ENCODE data around the gene SLC28A2. TPM values are rescaled to one million over a fixed set of nuclear protein-coding genes. Genes with fewer than 3 reads are reported as not detected.

Gene SLC28A2
- total and polyA plus RNA-seq, 4 donors, result 0.10 to 1.5 (median 0.25) TPM

- no peak overlapping the region for H3K4me3 ChIP-seq
- DNase-seq, result no peak
- 81 to 88% methylated on average over 5 of the region's 5 CpGs for WGBS, 2 donors
Measured at GRCh38 chr15:45326280-45326679, 74.2 kb downstream of the SLC28A2 start.

GRCh38 chr15:45326741-45327140 lies 74.7 kb downstream of the SLC28A2 start:
- no peaks in the 10 kb centered on the region for H3K9me3 ChIP-seq (ENCODE audit: control insufficient read depth in 4 of 4, insufficient read depth in 3 of 4, low read length in 3 of 4)
- H3K27ac ChIP-seq (ENCODE audit: low read depth in 1 of 2, low read length in 1 of 2), result no peak overlapping the region
- ATAC-seq (ENCODE audit: insufficient read depth, low FRiP score) (no peak), DNase-seq (no peak)
- no peak for TF ChIP-seq CTCF (IDR thresholded peaks at IDR 0.05; ENCODE audit: control extremely low read depth, extremely low read depth)
- WGBS, 2 donors, result 72 to 81% methylated on average over 7 of the region's 7 CpGs
- H3K27me3 ChIP-seq (ENCODE audit: control insufficient read depth in 3 of 3, insufficient read depth in 3 of 3, low read length in 2 of 3), result no peaks in the 10 kb centered on the region
- H3K4me3 ChIP-seq, result no peak overlapping the region
- H3K4me1 ChIP-seq (ENCODE audit: control insufficient read depth in 5 of 5, insufficient read depth in 5 of 5, low read length in 5 of 5), result peaks cover 0 to 3% (median 0%) of the 10 kb centered on the region in 5 donors
- H3K9ac ChIP-seq (ENCODE audit: insufficient read depth in 1 of 2, low read length in 2 of 2), result no peak overlapping the region
- H3K36me3 ChIP-seq (ENCODE audit: control insufficient read depth in 4 of 4, insufficient read depth in 4 of 4, low read length in 4 of 4), result no peaks in the 10 kb centered on the region

More at GRCh38 chr15:45326280-45326679, 74.2 kb downstream of the SLC28A2 start:
- Histone ChIP-seq H3K27me3 (ENCODE audit: control insufficient read depth in 3 of 3, insufficient read depth in 3 of 3, low read length in 2 of 3) (no peaks in the 10 kb centered on the region), H3K4me1 (ENCODE audit: control insufficient read depth in 5 of 5, insufficient read depth in 5 of 5, low read length in 5 of 5) (no peaks in the 10 kb centered on the region), H3K9ac (ENCODE audit: insufficient read depth in 1 of 2, low read length in 2 of 2) (no peak overlapping the region), H3K36me3 (ENCODE audit: control insufficient read depth in 4 of 4, insufficient read depth in 4 of 4, low read length in 4 of 4) (no peaks in the 10 kb centered on the region), H3K9me3 (ENCODE audit: control insufficient read depth in 4 of 4, insufficient read depth in 3 of 4, low read length in 3 of 4) (no peaks in the 10 kb centered on the region), H3K27ac (ENCODE audit: low read depth in 1 of 2, low read length in 1 of 2) (no peak overlapping the region)
- no peak for TF ChIP-seq CTCF (IDR thresholded peaks at IDR 0.05; ENCODE audit: control extremely low read depth, extremely low read depth)
- ATAC-seq (ENCODE audit: insufficient read depth, low FRiP score), result no peak

Other genes starting within 250 kb of the SLC28A2 start
- 10 to 100 TPM; 17.9 to 18.2 TPM for gene SORD, start 229.0 kb upstream of the SLC28A2 start, total RNA-seq
- gene SORD, start 229.0 kb upstream of the SLC28A2 start, polyA plus RNA-seq, result 10 to 100 TPM in 1 of 2 donors, 1 to 10 TPM in 1; 3.5 to 14.9 TPM
- gene DUOX2, start 138.1 kb upstream of the SLC28A2 start, total RNA-seq, result 1 to 10 TPM; 2.0 to 3.8 TPM
- 1 to 10 TPM; 1.0 to 2.1 TPM for gene DUOX2, start 138.1 kb upstream of the SLC28A2 start, polyA plus RNA-seq
- under 1 TPM in 1 of 2 donors, not detected in 1; 0.48 TPM for gene DUOXA2, start 137.9 kb upstream of the SLC28A2 start, total RNA-seq
- gene DUOXA2, start 137.9 kb upstream of the SLC28A2 start, polyA plus RNA-seq, result under 1 TPM; 0.98 TPM
- gene DUOXA1, start 122.4 kb upstream of the SLC28A2 start, total RNA-seq, result 100 to 1,000 TPM in 1 of 2 donors, 10 to 100 TPM in 1; 42.6 to 203 TPM
- 100 to 1,000 TPM in 1 of 2 donors, 10 to 100 TPM in 1; 86.8 to 129 TPM for gene DUOXA1, start 122.4 kb upstream of the SLC28A2 start, polyA plus RNA-seq
- gene DUOX1, start 122.2 kb upstream of the SLC28A2 start, total RNA-seq, result 100 to 1,000 TPM in 1 of 2 donors, 10 to 100 TPM in 1; 61.7 to 363 TPM
- 100 to 1,000 TPM in 1 of 2 donors, 10 to 100 TPM in 1; 70.5 to 160 TPM for gene DUOX1, start 122.2 kb upstream of the SLC28A2 start, polyA plus RNA-seq
- gene SHF, start 64.3 kb upstream of the SLC28A2 start, total RNA-seq, result 10 to 100 TPM in 1 of 2 donors, 1 to 10 TPM in 1; 4.6 to 15.9 TPM
- 1 to 10 TPM; 1.9 to 3.4 TPM for gene SHF, start 64.3 kb upstream of the SLC28A2 start, polyA plus RNA-seq
- 10 to 100 TPM in 1 of 2 donors, 1 to 10 TPM in 1; 6.3 to 12.2 TPM for gene GATM, start 126.3 kb downstream of the SLC28A2 start, total RNA-seq
- 1 to 10 TPM; 2.5 to 2.8 TPM for gene GATM, start 126.3 kb downstream of the SLC28A2 start, polyA plus RNA-seq

Data from lung (tissue), 12 donors.